SK-N-SH treated with all-trans-retinoic acid at 6 μM for 48 hours (cell line): Measurements from ENCODE around the gene GMCL2.

ENCODE experiments used
- ATAC-seq: fragments of 200-7000 bp; cut with Tn5 transposase; 3 replicates; pipeline ENCODE4 v1.9.1; 2020; ENCODE audit warnings: mild to moderate bottlenecking, moderate library complexity
- ARNTL ChIP-seq: fragments of 450-650 bp; formaldehyde crosslinking; IDR thresholded peaks from 2 replicates; pipeline ENCODE4 v1.5.0; 2020; ENCODE audit warnings: low read depth, mild to moderate bottlenecking, moderate library complexity, borderline replicate concordance
- BACH2 ChIP-seq: fragments of 250-450 bp; sonication (Bioruptor Pico); IDR thresholded peaks from 2 replicates; pipeline ENCODE4 v1.9.0; 2021; ENCODE audit warnings: mild to moderate bottlenecking, borderline replicate concordance
- CREB5 ChIP-seq: fragments of 250-450 bp; sonication (Bioruptor Pico); IDR thresholded peaks from 2 replicates; pipeline ENCODE4 v1.5.1; 2020; ENCODE audit warnings: low read depth, mild to moderate bottlenecking, moderate library complexity
- CSDC2 ChIP-seq: fragments of 250-450 bp; sonication (Bioruptor Pico); IDR thresholded peaks from 2 replicates; pipeline ENCODE4 v1.5.0; 2020; ENCODE audit warnings: mild to moderate bottlenecking, moderate library complexity
- ESRRG ChIP-seq: fragments of 250-450 bp; sonication (Bioruptor Pico); IDR thresholded peaks from 2 replicates; pipeline ENCODE4 v1.6.1; 2021; ENCODE audit warnings: mild to moderate bottlenecking
- GLIS3 ChIP-seq: fragments of 250-450 bp; sonication (Bioruptor Pico); IDR thresholded peaks from 2 replicates; pipeline ENCODE4 v1.5.0; 2020; ENCODE audit warnings: mild to moderate bottlenecking, moderate library complexity
- ISL1 ChIP-seq: fragments of 250-450 bp; sonication (Bioruptor Pico); IDR thresholded peaks from 2 replicates; pipeline ENCODE4 v2.1.2; 2022; ENCODE audit warnings: mild to moderate bottlenecking, moderate library complexity
- OSR1 ChIP-seq: fragments of 250-450 bp; sonication (Bioruptor Pico); IDR thresholded peaks from 2 replicates; pipeline ENCODE4 v1.8.0; 2022; ENCODE audit warnings: moderate library complexity, mild to moderate bottlenecking, inconsistent platforms
- POU6F1 ChIP-seq: fragments of 250-450 bp; sonication (Bioruptor Pico); IDR thresholded peaks from 2 replicates; pipeline ENCODE4 v1.8.0; 2021; ENCODE audit warnings: low read depth, mild to moderate bottlenecking, moderate library complexity, borderline replicate concordance
- PPARA ChIP-seq: fragments of 250-450 bp; sonication (Bioruptor Pico); IDR thresholded peaks from 2 replicates; pipeline ENCODE4 v1.5.0; 2020; ENCODE audit warnings: mild to moderate bottlenecking, borderline replicate concordance
- RARB ChIP-seq: fragments of 250-450 bp; sonication (Bioruptor Pico); IDR thresholded peaks from 2 replicates; pipeline ENCODE4 v1.8.0; 2021; ENCODE audit warnings: mild to moderate bottlenecking, moderate library complexity
- TCF4 ChIP-seq: fragments of 250-450 bp; sonication (Bioruptor Pico); IDR thresholded peaks from 2 replicates; pipeline ENCODE4 v1.8.0; 2021; ENCODE audit warnings: mild to moderate bottlenecking, moderate library complexity, borderline replicate concordance
- TOX ChIP-seq: fragments of 250-450 bp; sonication (Bioruptor Pico); IDR thresholded peaks from 2 replicates; pipeline ENCODE4 v1.8.0; 2021; ENCODE audit warnings: mild to moderate bottlenecking, moderate library complexity, borderline replicate concordance
- ZC3H10 ChIP-seq: fragments of 250-450 bp; sonication (Bioruptor Pico); IDR thresholded peaks from 2 replicates; pipeline ENCODE4 v1.5.1; 2021; ENCODE audit warnings: mild to moderate bottlenecking, moderate library complexity
- ZFP3 ChIP-seq: fragments of 250-450 bp; sonication (Bioruptor Pico); IDR thresholded peaks from 2 replicates; pipeline ENCODE4 v1.5.0; 2020; ENCODE audit warnings: mild to moderate bottlenecking, moderate library complexity
- ZFP30 ChIP-seq: fragments of 450-650 bp; formaldehyde crosslinking; IDR thresholded peaks from 2 replicates; pipeline ENCODE4 v1.5.0; 2022; ENCODE audit warnings: mild to moderate bottlenecking, moderate library complexity
- ZNF565 ChIP-seq: fragments of 450-650 bp; formaldehyde crosslinking; conservative IDR thresholded peaks from 2 replicates; pipeline ENCODE4 v1.5.0; 2020; ENCODE audit warnings: low read depth, mild to moderate bottlenecking, moderate library complexity
- ZNF70 ChIP-seq: fragments of 450-650 bp; formaldehyde crosslinking; IDR thresholded peaks from 2 replicates; pipeline ENCODE4 v1.5.0; 2020; ENCODE audit warnings: mild to moderate bottlenecking, moderate library complexity
- ZNF8 ChIP-seq: fragments of 450-650 bp; formaldehyde crosslinking; IDR thresholded peaks from 2 replicates; pipeline ENCODE4 v1.5.0; 2020; ENCODE audit warnings: mild to moderate bottlenecking, moderate library complexity
- TF ChIP-seq, protein P1 (sequence below): fragments of 250-450 bp; sonication (Bioruptor Pico); IDR thresholded peaks from 2 replicates; pipeline ENCODE4 v1.8.0; 2020; ENCODE audit warnings: mild to moderate bottlenecking, moderate library complexity, borderline replicate concordance

Gene GMCL2

DNA sequence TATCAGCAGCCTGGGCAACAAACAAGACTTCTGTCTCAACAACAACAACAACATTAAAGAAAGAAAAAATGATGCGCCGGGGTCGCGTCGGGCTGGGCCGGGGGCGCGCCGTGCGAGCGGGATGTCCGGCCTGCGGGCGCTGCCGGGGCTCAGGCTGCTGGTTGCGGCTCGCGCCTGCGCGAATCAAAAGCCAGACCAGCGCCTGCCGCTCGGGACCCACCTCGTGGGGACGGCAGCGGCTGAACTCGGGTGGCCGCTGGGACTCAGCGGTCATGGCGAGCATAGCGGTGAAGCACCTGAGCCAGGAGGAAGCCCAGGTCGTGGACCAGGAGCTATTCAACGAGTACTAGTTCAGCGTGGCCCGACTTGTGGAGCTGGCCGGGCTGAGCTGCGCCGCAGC, 21.6 kb downstream of the GMCL2 start:
- TF ChIP-seq TOX (CRISPR knock-in tag) (no peak), CSDC2 (no peak), ZNF565 (CRISPR knock-in tag) (no peak), ARNTL (CRISPR knock-in tag) (no peak), ZFP3 (CRISPR knock-in tag) (no peak), TCF4 (CRISPR knock-in tag) (no peak), POU6F1 (CRISPR knock-in tag) (no peak), ZC3H10 (CRISPR knock-in tag) (no peak), ZNF70 (CRISPR knock-in tag) (no peak), OSR1 (no peak), RARB (CRISPR knock-in tag) (no peak), ESRRG (CRISPR knock-in tag) (no peak), PPARA (CRISPR knock-in tag) (no peak), ZFP30 (CRISPR knock-in tag) (no peak)
- ATAC-seq: no peak

DNA sequence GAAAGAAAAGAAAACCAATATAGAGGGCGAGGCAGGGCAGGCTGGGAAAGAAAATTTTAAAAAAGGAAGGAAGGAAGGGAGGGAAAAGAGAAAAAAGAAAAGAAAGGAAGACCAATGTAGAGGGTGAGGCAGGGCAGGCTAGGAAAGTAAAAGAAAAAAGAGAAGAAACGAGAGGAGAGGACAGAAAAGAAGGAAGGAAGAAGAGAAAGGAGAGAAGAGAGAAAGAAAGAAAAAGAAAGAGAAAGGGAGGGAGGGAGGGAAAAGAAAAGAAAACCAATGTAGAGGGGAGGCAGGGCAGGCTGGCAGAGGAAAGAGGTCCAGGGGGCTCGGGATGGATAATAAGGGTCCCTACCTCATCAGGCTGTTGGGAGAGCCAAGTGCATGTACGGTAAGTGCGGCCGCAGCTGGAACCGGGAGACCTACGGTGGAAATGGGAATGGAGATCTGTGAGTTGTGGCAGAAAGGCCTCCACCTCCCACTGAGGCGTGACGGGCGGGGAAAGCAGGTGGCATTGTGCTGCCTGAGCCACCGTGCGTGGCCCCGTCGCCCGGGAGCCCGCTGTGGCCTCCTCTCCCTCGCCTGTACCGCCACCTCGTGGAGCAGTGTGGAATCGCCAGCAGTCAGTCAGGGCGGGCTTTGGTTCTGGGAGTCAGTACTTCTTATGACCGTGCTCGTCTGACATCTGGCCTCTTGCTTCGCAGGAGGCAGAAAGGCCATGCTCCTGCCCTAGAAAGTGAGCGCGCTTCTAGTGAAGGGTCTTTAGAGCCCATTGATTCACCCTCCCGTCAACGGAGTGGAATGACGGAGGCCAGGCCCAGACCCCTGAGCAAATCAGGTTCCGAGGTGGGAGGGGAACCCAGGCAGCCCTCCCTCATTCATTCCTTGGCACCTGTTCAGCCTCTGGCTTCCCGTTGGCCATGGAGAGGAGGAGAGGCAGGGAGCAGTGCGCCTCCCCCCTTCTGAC, 23.1 kb downstream of the GMCL2 start:
- TF ChIP-seq CREB5 (CRISPR knock-in tag) (no peak), ZC3H10 (CRISPR knock-in tag) (no peak), ESRRG (CRISPR knock-in tag) (no peak), RARB (CRISPR knock-in tag) (no peak), ARNTL (CRISPR knock-in tag) (no peak), ZFP30 (CRISPR knock-in tag) (no peak), OSR1 (no peak), ZNF8 (no peak), ZNF565 (CRISPR knock-in tag) (no peak)
- ATAC-seq: peak; percentile 99

DNA sequence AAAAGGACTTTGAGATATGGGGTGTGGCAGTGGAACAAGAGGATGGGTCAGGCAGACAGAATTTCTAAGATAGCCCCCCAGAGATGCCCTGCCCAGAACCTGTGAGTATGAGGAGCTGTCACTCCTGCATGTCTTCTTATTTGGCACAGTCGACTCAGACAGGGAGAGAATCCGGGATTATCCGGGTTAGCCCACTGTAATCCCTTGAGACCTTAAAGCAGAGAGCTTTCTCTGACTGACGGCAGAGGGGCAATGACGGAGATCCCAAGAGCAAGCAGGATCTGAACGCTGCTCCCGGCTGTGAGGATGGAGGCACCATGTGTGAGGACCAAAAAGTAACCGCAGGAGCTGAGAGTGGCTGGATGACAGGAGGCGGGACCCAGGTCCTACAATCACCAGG, 24.7 kb downstream of the GMCL2 start:
- TF ChIP-seq RARB (CRISPR knock-in tag) (no peak), PPARA (CRISPR knock-in tag) (no peak), BACH2 (CRISPR knock-in tag) (no peak), ZFP30 (CRISPR knock-in tag) (no peak), CSDC2 (no peak), ISL1 (CRISPR knock-in tag) (no peak), ZFP3 (CRISPR knock-in tag) (no peak), ZNF565 (CRISPR knock-in tag) (no peak), GLIS3 (CRISPR knock-in tag) (no peak)
- TF ChIP-seq, protein P1, sequence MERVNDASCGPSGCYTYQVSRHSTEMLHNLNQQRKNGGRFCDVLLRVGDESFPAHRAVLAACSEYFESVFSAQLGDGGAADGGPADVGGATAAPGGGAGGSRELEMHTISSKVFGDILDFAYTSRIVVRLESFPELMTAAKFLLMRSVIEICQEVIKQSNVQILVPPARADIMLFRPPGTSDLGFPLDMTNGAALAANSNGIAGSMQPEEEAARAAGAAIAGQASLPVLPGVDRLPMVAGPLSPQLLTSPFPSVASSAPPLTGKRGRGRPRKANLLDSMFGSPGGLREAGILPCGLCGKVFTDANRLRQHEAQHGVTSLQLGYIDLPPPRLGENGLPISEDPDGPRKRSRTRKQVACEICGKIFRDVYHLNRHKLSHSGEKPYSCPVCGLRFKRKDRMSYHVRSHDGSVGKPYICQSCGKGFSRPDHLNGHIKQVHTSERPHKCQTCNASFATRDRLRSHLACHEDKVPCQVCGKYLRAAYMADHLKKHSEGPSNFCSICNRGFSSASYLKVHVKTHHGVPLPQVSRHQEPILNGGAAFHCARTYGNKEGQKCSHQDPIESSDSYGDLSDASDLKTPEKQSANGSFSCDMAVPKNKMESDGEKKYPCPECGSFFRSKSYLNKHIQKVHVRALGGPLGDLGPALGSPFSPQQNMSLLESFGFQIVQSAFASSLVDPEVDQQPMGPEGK: no peak
- no peak for ATAC-seq

GRCh38 chr5:178160176-178160575, 27.0 kb downstream of the GMCL2 start:
- TF ChIP-seq ESRRG (CRISPR knock-in tag) (no peak), PPARA (CRISPR knock-in tag) (no peak), ZNF565 (CRISPR knock-in tag) (no peak), ZFP30 (CRISPR knock-in tag) (no peak), TCF4 (CRISPR knock-in tag) (no peak), BACH2 (CRISPR knock-in tag) (no peak)
- ATAC-seq: no peak

DNA sequence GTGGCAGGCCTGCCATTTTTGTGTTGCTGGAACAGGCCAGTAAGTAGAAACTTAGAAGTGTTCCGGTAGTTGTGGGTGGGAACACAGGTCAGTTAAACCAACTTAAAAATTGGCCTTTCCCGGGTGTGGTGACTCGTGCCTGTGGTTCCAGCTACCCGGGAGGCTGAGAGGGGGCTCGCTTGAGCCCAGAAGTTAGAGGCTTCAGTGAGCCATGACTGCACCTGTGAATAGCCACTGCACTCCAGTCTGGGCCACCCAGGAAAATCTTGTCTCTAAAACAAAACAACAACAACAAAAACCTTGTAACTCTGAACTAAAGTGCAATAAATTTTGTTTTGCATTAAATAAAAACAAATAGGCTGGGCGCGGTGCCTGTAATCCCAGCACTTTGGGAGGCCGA, 32.1 kb downstream of the GMCL2 start:
- no peak for ATAC-seq
- TF ChIP-seq POU6F1 (CRISPR knock-in tag): no peak
- no peak for TF ChIP-seq ARNTL (CRISPR knock-in tag)
- TF ChIP-seq CREB5 (CRISPR knock-in tag): no peak
